ENCODE data around the gene PFKFB3.
"Not testable (repeated sequence)": the region's sequence is repeated elsewhere in the genome, so short reads cannot be mapped to it uniquely, and the experiment has no call there.

The PFKFB3 gene

GRCh38 chr10:6195376-6195775 lies 7.4 kb upstream of the PFKFB3 start:
- TF ChIP-seq, protein P1, sequence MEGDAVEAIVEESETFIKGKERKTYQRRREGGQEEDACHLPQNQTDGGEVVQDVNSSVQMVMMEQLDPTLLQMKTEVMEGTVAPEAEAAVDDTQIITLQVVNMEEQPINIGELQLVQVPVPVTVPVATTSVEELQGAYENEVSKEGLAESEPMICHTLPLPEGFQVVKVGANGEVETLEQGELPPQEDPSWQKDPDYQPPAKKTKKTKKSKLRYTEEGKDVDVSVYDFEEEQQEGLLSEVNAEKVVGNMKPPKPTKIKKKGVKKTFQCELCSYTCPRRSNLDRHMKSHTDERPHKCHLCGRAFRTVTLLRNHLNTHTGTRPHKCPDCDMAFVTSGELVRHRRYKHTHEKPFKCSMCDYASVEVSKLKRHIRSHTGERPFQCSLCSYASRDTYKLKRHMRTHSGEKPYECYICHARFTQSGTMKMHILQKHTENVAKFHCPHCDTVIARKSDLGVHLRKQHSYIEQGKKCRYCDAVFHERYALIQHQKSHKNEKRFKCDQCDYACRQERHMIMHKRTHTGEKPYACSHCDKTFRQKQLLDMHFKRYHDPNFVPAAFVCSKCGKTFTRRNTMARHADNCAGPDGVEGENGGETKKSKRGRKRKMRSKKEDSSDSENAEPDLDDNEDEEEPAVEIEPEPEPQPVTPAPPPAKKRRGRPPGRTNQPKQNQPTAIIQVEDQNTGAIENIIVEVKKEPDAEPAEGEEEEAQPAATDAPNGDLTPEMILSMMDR (IDR thresholded peaks at IDR 0.05; ENCODE audit: low read depth, low read length): no peak
- DNase-seq: no peak
- no peak overlapping the region for H3K27ac ChIP-seq

DNA sequence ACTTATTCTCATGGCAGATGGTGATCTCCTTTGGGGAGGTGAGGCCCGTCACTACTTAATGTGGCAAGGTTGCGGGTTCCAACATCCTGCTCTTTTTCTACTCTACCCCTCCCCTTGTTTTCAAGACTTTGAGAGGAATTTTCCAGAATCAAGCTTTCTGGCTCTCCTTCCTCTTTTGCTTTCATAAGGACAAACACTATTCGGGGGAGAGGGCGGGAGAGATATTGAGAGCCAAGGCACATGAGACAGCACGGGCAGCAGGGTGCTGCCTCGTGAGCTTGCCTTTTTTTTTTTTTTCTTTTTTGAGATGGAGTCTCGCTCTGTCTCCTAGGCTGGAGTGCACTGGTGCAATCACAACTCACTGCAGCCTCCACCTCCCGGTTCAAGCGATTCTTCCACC lies 6.9 kb upstream of the PFKFB3 start:
- no peak for DNase-seq
- H3K4me3 ChIP-seq (ENCODE audit: low read depth, low read length): no peak overlapping the region
- H3K36me3 ChIP-seq: no peaks in the 10 kb centered on the region
- TF ChIP-seq, protein P1 (IDR thresholded peaks at IDR 0.05; ENCODE audit: low read depth, low read length): no peak
- H3K27ac ChIP-seq: no peak overlapping the region
- no peaks in the 10 kb centered on the region for H3K9me3 ChIP-seq (ENCODE audit: severe bottlenecking)
- peaks cover 17% of the 10 kb centered on the region for H3K27me3 ChIP-seq (ENCODE audit: insufficient read depth, low read depth, severe bottlenecking)

More at GRCh38 chr10:6195376-6195775, 7.4 kb upstream of the PFKFB3 start:
- Histone ChIP-seq H3K36me3 (no peaks in the 10 kb centered on the region), H3K4me3 (ENCODE audit: low read depth, low read length) (no peak overlapping the region), H3K9me3 (ENCODE audit: severe bottlenecking) (no peaks in the 10 kb centered on the region), H3K27me3 (ENCODE audit: insufficient read depth, low read depth, severe bottlenecking) (peaks cover 16% of the 10 kb centered on the region)

- H3K9me3 ChIP-seq (ENCODE audit: severe bottlenecking); H3K4me3 ChIP-seq (ENCODE audit: low read depth, low read length); H3K27ac ChIP-seq; DNase-seq; H3K36me3 ChIP-seq: not testable (repeated sequence)
- peaks cover 20% of the 10 kb centered on the region for H3K27me3 ChIP-seq (ENCODE audit: insufficient read depth, low read depth, severe bottlenecking)
Observed at GRCh38 chr10:6196524-6196923, 6.2 kb upstream of the PFKFB3 start.

- Histone ChIP-seq H3K36me3 (no peaks in the 10 kb centered on the region), H3K27me3 (ENCODE audit: insufficient read depth, low read depth, severe bottlenecking) (peaks cover 28% of the 10 kb centered on the region)
- TF ChIP-seq, protein P1 (IDR thresholded peaks at IDR 0.05; ENCODE audit: low read depth, low read length): no peak
Observed at GRCh38 chr10:6197321-6197720, 5.4 kb upstream of the PFKFB3 start.

GRCh38 chr10:6198171-6198570 lies 4.6 kb upstream of the PFKFB3 start:
- no peak for DNase-seq
- Histone ChIP-seq H3K27ac (no peak overlapping the region), H3K9me3 (ENCODE audit: severe bottlenecking) (no peaks in the 10 kb centered on the region), H3K4me3 (ENCODE audit: low read depth, low read length) (no peak overlapping the region), H3K36me3 (no peaks in the 10 kb centered on the region), H3K27me3 (ENCODE audit: insufficient read depth, low read depth, severe bottlenecking) (peaks cover 36% of the 10 kb centered on the region)
- TF ChIP-seq, protein P1 (IDR thresholded peaks at IDR 0.05; ENCODE audit: low read depth, low read length): no peak

More at GRCh38 chr10:6197321-6197720, 5.4 kb upstream of the PFKFB3 start:
- H3K4me3 ChIP-seq (ENCODE audit: low read depth, low read length): no peak overlapping the region
- DNase-seq: no peak
- no peaks in the 10 kb centered on the region for H3K9me3 ChIP-seq (ENCODE audit: severe bottlenecking)
- no peak overlapping the region for H3K27ac ChIP-seq

DNA sequence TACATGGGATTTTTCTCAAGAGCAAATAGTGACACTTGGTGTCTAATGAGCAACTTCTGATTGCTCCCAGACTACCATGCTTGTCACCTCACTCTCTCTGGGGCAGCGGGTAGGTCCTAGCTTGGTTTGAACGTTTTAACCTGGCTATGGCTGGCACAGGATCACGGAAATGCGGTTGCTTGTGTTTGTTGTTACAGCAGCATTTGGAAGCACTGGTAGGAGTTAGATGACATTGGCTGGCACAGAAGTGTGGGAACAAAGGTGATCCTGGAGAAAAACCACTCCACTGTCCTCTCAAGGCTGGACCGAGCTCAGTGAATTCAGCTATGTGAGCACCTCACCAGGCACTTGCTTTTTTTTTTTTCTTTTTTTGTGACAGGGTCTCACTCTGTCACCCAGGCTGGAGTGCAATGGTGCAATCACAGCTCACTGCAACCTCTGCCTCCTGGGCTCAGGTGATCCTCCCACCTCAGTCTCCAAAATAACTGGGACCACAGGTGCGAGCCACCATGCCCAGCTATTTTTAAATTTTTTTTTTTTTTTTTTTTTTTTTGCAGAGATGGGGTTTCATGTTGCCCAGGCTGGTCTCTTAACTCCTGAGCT lies 3.5 kb upstream of the PFKFB3 start:
- no peak overlapping the region for H3K27ac ChIP-seq
- H3K9me3 ChIP-seq (ENCODE audit: severe bottlenecking): no peaks in the 10 kb centered on the region
- DNase-seq: no peak
- no peak overlapping the region for H3K4me3 ChIP-seq (ENCODE audit: low read depth, low read length)
- peaks cover 40% of the 10 kb centered on the region for H3K27me3 ChIP-seq (ENCODE audit: insufficient read depth, low read depth, severe bottlenecking)
- H3K36me3 ChIP-seq: no peaks in the 10 kb centered on the region
- TF ChIP-seq, protein P1 (IDR thresholded peaks at IDR 0.05; ENCODE audit: low read depth, low read length): no peak
